ENCODE results near the gene NSMCE4A. TPM values are rescaled to one million over a fixed set of nuclear protein-coding genes. Genes with fewer than 3 reads are reported as not detected.

Gene NSMCE4A
- total and polyA plus RNA-seq, 2 of the 4 experiments (the other 2 are of a cell fraction) = 13.4 to 33.2 TPM

GRCh38 chr10:121949451-121949850 lies 25.6 kb downstream of the NSMCE4A start:
- intact Hi-C loops (cut with micrococcal nuclease) (no loop called here), dilution Hi-C loops (cut with HindIII; ENCODE audit: low sequenced_read_pairs, unreplicated experiment) (no loop called here), in situ Hi-C loops (cut with MboI; ENCODE audit: low sequenced_read_pairs) (no loop called here)
- H4K5ac ChIP-seq (ENCODE audit: low read depth, low read length) = no peak overlapping the region
- H3K14ac ChIP-seq (replicated peaks; ENCODE audit: low read depth, low read length) = no peak overlapping the region
- DNase-seq = no peak
- H2AK5ac ChIP-seq (ENCODE audit: low read depth, low read length) = no peak overlapping the region
- no peak overlapping the region for H3K4me3 ChIP-seq (ENCODE audit: insufficient read depth, low read depth, low read length)
- H3K27me3 ChIP-seq (ENCODE audit: control insufficient read depth, insufficient read depth, low read length) = no peaks in the 10 kb centered on the region
- H3K36me3 ChIP-seq (ENCODE audit: control insufficient read depth, insufficient read depth, low read length) = 0 out of 2 replicates have a peak, but pooled peaks cover 2% of the 10 kb centered on the region
- H3K9me1 ChIP-seq (ENCODE audit: insufficient read depth, low read length) = peaks cover 3% of the 10 kb centered on the region; the same call in 1 of the 2 replicates
- BruUV-seq (replicated peaks) = no TSS peak
- H3K56ac ChIP-seq (ENCODE audit: extremely low read depth, insufficient read depth, low read length) = no peak overlapping the region
- no peak overlapping the region for H3K27ac ChIP-seq (ENCODE audit: insufficient read depth, low read length)
- no peak overlapping the region for H2BK20ac ChIP-seq (ENCODE audit: low read depth, low read length)
- ChIA-PET POLR2A (ENCODE audit: unreplicated experiment) (no interaction called here), CTCF (no interaction called here)
- ATAC-seq (ENCODE audit: low read depth) = peak; percentile 63
- H2BK5ac ChIP-seq (ENCODE audit: low read depth, low read length, poor library complexity, severe bottlenecking) = no peak overlapping the region
- no peak overlapping the region for H4K8ac ChIP-seq (ENCODE audit: low read depth in 2 of 2, low read length in 2 of 2)
- TF ChIP-seq MAFK (IDR thresholded peaks at IDR 0.05; ENCODE audit: low read depth, low read length) (no peak), RCOR1 (IDR thresholded peaks at IDR 0.05; ENCODE audit: insufficient replicate concordance, low read length) (no peak), CEBPB (IDR thresholded peaks at IDR 0.05; ENCODE audit: low read depth, low read length) (no peak), FOS (IDR thresholded peaks at IDR 0.05; ENCODE audit: low read depth, low read length) (no peak), CHD1 (IDR thresholded peaks at IDR 0.05; ENCODE audit: low read depth, low read length) (no peak), RAD21 (IDR thresholded peaks at IDR 0.05; ENCODE audit: low read length) (no peak), POLR2A (IDR thresholded peaks at IDR 0.05; ENCODE audit: low read depth, low read length) (no peak), NFE2L2 (IDR thresholded peaks at IDR 0.05; ENCODE audit: low read depth, low read length) (no peak), MAZ (IDR thresholded peaks at IDR 0.05; ENCODE audit: borderline replicate concordance, low read depth, low read length) (no peak), SMC3 (IDR thresholded peaks at IDR 0.05; ENCODE audit: low read depth, low read length) (no peak), MXI1 (IDR thresholded peaks at IDR 0.05; ENCODE audit: borderline replicate concordance, low read depth, low read length) (no peak), RFX5 (IDR thresholded peaks at IDR 0.05; ENCODE audit: low read depth, low read length) (no peak), BHLHE40 (IDR thresholded peaks at IDR 0.05; ENCODE audit: low read depth, low read length) (no peak)
- TF ChIP-seq, protein P1, sequence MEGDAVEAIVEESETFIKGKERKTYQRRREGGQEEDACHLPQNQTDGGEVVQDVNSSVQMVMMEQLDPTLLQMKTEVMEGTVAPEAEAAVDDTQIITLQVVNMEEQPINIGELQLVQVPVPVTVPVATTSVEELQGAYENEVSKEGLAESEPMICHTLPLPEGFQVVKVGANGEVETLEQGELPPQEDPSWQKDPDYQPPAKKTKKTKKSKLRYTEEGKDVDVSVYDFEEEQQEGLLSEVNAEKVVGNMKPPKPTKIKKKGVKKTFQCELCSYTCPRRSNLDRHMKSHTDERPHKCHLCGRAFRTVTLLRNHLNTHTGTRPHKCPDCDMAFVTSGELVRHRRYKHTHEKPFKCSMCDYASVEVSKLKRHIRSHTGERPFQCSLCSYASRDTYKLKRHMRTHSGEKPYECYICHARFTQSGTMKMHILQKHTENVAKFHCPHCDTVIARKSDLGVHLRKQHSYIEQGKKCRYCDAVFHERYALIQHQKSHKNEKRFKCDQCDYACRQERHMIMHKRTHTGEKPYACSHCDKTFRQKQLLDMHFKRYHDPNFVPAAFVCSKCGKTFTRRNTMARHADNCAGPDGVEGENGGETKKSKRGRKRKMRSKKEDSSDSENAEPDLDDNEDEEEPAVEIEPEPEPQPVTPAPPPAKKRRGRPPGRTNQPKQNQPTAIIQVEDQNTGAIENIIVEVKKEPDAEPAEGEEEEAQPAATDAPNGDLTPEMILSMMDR (conservative IDR thresholded peaks at IDR 0.05; ENCODE audit: low read depth, low read length) = no peak
- TF ChIP-seq, protein P2, sequence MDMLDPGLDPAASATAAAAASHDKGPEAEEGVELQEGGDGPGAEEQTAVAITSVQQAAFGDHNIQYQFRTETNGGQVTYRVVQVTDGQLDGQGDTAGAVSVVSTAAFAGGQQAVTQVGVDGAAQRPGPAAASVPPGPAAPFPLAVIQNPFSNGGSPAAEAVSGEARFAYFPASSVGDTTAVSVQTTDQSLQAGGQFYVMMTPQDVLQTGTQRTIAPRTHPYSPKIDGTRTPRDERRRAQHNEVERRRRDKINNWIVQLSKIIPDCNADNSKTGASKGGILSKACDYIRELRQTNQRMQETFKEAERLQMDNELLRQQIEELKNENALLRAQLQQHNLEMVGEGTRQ (IDR thresholded peaks at IDR 0.05; ENCODE audit: low read depth, low read length) = no peak
- TF ChIP-seq, protein P3, sequence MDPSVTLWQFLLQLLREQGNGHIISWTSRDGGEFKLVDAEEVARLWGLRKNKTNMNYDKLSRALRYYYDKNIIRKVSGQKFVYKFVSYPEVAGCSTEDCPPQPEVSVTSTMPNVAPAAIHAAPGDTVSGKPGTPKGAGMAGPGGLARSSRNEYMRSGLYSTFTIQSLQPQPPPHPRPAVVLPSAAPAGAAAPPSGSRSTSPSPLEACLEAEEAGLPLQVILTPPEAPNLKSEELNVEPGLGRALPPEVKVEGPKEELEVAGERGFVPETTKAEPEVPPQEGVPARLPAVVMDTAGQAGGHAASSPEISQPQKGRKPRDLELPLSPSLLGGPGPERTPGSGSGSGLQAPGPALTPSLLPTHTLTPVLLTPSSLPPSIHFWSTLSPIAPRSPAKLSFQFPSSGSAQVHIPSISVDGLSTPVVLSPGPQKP (IDR thresholded peaks at IDR 0.05; ENCODE audit: borderline replicate concordance, low read depth, low read length) = no peak
- H3K23ac ChIP-seq (ENCODE audit: low read depth, low read length) = no peak overlapping the region
- no peak overlapping the region for H3K4ac ChIP-seq (ENCODE audit: low read depth, low read length)
- no peak overlapping the region for H2AFZ ChIP-seq (replicated peaks; ENCODE audit: low read length, poor library complexity)
- H3K9ac ChIP-seq (ENCODE audit: low read depth, low read length) = no peak overlapping the region
- no peaks in the 10 kb centered on the region for H3K4me1 ChIP-seq (ENCODE audit: control insufficient read depth, insufficient read depth, low read length)
- no peak overlapping the region for H2BK120ac ChIP-seq (ENCODE audit: low read depth, low read length)
- WGBS, 2 experiments (ENCODE audit: extremely low coverage in 2 of 2, insufficient read length in 1 of 2) = no CpG with 5 or more reads among the region's 3 CpGs
- H2BK15ac ChIP-seq (ENCODE audit: low read depth, low read length) = no peak overlapping the region
- H4K91ac ChIP-seq (ENCODE audit: insufficient read depth, low read depth, low read length) = no peak overlapping the region
- H3K9me3 ChIP-seq (ENCODE audit: control insufficient read depth, insufficient read depth, low read length) = no peaks in the 10 kb centered on the region
- no peaks in the 10 kb centered on the region for H3K79me1 ChIP-seq (ENCODE audit: low read depth in 1 of 2, low read length in 2 of 2)
- H3K4me2 ChIP-seq (ENCODE audit: low read depth, low read length) = no peak overlapping the region
- H3K18ac ChIP-seq (ENCODE audit: low read depth, low read length) = no peak overlapping the region
- H2AK9ac ChIP-seq (replicated peaks; ENCODE audit: low read depth, low read length, poor library complexity) = no peak overlapping the region
- no peaks in the 10 kb centered on the region for H4K20me1 ChIP-seq (ENCODE audit: insufficient read depth, low read length)

All from IMR-90 (cell line).